H9 (cell line): ENCODE data around the gene EVI5. TPM values are rescaled to one million over a fixed set of nuclear protein-coding genes. Genes with fewer than 3 reads are reported as not detected.

ENCODE experiments used
- DNase-seq: peaks from one replicate; pipeline ENCODE4 v3.0.0-alpha.2; 2017
- H2AFZ ChIP-seq: one replicate; pipeline ENCODE4 v1.6.1; 2013; ENCODE audit warnings: mild to moderate bottlenecking, low read length, control low read depth, moderate library complexity
- H2AK5ac ChIP-seq: 2 replicates; pipeline ENCODE4 v1.6.1; 2013; ENCODE audit warnings: low read length, control low read depth, mixed read lengths; ENCODE audit not compliant: insufficient read length
- H2BK120ac ChIP-seq: one replicate; pipeline ENCODE4 v1.6.1; 2013; ENCODE audit warnings: low read depth, mild to moderate bottlenecking, low read length, control low read depth, inconsistent platforms; ENCODE audit not compliant: poor library complexity, severe bottlenecking
- H2BK12ac ChIP-seq: 2 replicates; pipeline ENCODE4 v1.6.1; 2013; ENCODE audit warnings: low read length, control low read depth, mixed read lengths, low read depth; ENCODE audit not compliant: insufficient read length
- H2BK15ac ChIP-seq: 2 replicates; pipeline ENCODE4 v1.6.1; 2013; ENCODE audit warnings: low read depth, low read length, control low read depth
- H2BK20ac ChIP-seq: one replicate; pipeline ENCODE4 v1.6.1; 2013; ENCODE audit warnings: low read depth, mild to moderate bottlenecking, low read length, control low read depth, inconsistent platforms; ENCODE audit not compliant: poor library complexity, severe bottlenecking
- H2BK5ac ChIP-seq: 2 replicates; pipeline ENCODE4 v1.6.1; 2013; ENCODE audit warnings: low read length, control low read depth, mixed read lengths; ENCODE audit not compliant: insufficient read length
- H3K14ac ChIP-seq: 2 replicates; pipeline ENCODE4 v1.6.1; 2013; ENCODE audit warnings: low read length, control low read depth; ENCODE audit not compliant: insufficient read depth
- H3K18ac ChIP-seq: 2 replicates; pipeline ENCODE4 v1.6.1; 2013; ENCODE audit warnings: low read depth, mild to moderate bottlenecking, mixed read lengths, low read length, control low read depth; ENCODE audit not compliant: insufficient read length
- H3K23ac ChIP-seq: 2 replicates; pipeline ENCODE4 v1.6.1; 2013; ENCODE audit warnings: low read length, control low read depth, mixed read lengths, low read depth; ENCODE audit not compliant: insufficient read length
- H3K23me2 ChIP-seq: 2 replicates; pipeline ENCODE4 v1.6.1; 2013; ENCODE audit warnings: low read depth, mild to moderate bottlenecking, mixed read lengths, low read length, control low read depth; ENCODE audit not compliant: insufficient read length, poor library complexity, severe bottlenecking
- H3K27ac ChIP-seq: 2 replicates; pipeline ENCODE4 v1.5.1; 2013; ENCODE audit warnings: low read length, control low read depth, mixed read lengths, low read depth; ENCODE audit not compliant: insufficient read length
- H3K27me3 ChIP-seq: 2 replicates; pipeline ENCODE4 v1.6.1; 2013; ENCODE audit warnings: low read length, control low read depth, inconsistent platforms; ENCODE audit not compliant: insufficient read depth
- H3K4ac ChIP-seq: 2 replicates; pipeline ENCODE4 v1.6.1; 2013; ENCODE audit warnings: low read depth, mild to moderate bottlenecking, control low read depth, inconsistent platforms, low read length, moderate library complexity
- H3K4me1 ChIP-seq: 2 replicates; pipeline ENCODE4 v1.6.1; 2013; ENCODE audit warnings: low read length, control low read depth, inconsistent platforms; ENCODE audit not compliant: insufficient read depth
- H3K4me2 ChIP-seq: 2 replicates; pipeline ENCODE4 v1.6.1; 2013; ENCODE audit warnings: low read length, control low read depth, mixed read lengths; ENCODE audit not compliant: insufficient read length, insufficient read depth
- H3K56ac ChIP-seq: 2 replicates; pipeline ENCODE4 v1.6.1; 2013; ENCODE audit warnings: low read depth, mild to moderate bottlenecking, mixed read lengths, low read length, control low read depth; ENCODE audit not compliant: insufficient read length
- H3K79me1 ChIP-seq: 2 replicates; pipeline ENCODE4 v1.6.1; 2013; ENCODE audit warnings: low read depth, mild to moderate bottlenecking, moderate library complexity, low read length, control low read depth, inconsistent platforms; ENCODE audit not compliant: insufficient read depth, poor library complexity, severe bottlenecking
- H3K79me2 ChIP-seq: 2 replicates; pipeline ENCODE4 v1.6.1; 2013; ENCODE audit warnings: low read length, control low read depth, inconsistent platforms; ENCODE audit not compliant: insufficient read depth
- H3K9ac ChIP-seq: 2 replicates; pipeline ENCODE4 v1.6.1; 2013; ENCODE audit warnings: low read length, control low read depth, mixed read lengths; ENCODE audit not compliant: insufficient read length; ENCODE audit errors: extremely low read depth
- H3K9me3 ChIP-seq: one replicate; pipeline ENCODE4 v1.6.1; 2013; ENCODE audit warnings: low read depth, low read length, inconsistent platforms; ENCODE audit not compliant: control insufficient read depth
- H3T11ph ChIP-seq: one replicate; pipeline ENCODE4 v1.6.1; 2013; ENCODE audit warnings: mild to moderate bottlenecking, low read length, control low read depth, inconsistent platforms
- H4K20me1 ChIP-seq: one replicate; pipeline ENCODE4 v1.6.1; 2013; ENCODE audit not compliant: control insufficient read depth, insufficient read length, insufficient read depth
- H4K5ac ChIP-seq: 2 replicates; pipeline ENCODE4 v1.6.1; 2013; ENCODE audit warnings: low read depth, mild to moderate bottlenecking, mixed read lengths, low read length, control low read depth; ENCODE audit not compliant: insufficient read length
- H4K8ac ChIP-seq: replicated peaks from 2 replicates; pipeline ENCODE4 v1.6.1; 2013; ENCODE audit warnings: low read length, control low read depth, mixed read lengths, low read depth; ENCODE audit not compliant: insufficient read length
- H4K91ac ChIP-seq: 2 replicates; pipeline ENCODE4 v1.6.1; 2013; ENCODE audit warnings: low read depth, mild to moderate bottlenecking, moderate library complexity, mixed read lengths, low read length, control low read depth; ENCODE audit not compliant: insufficient read length
- H3K27ac Mint-ChIP-seq, 3 experiments: 2 replicates in 2 of 3; 3 replicates in 1 of 3; pipeline ENCODE4 v1.8.0; 2020 to 2021; ENCODE audit warnings: mixed read lengths in 3 of 3, mild to moderate bottlenecking in 1 of 3, moderate library complexity in 1 of 3
- H3K27me3 Mint-ChIP-seq: 2 replicates; pipeline ENCODE4 v1.8.0; 2021; ENCODE audit warnings: low read depth, mild to moderate bottlenecking, moderate library complexity, mixed read lengths
- H3K36me3 Mint-ChIP-seq, 3 experiments: 2 replicates in 2 of 3; 3 replicates in 1 of 3; pipeline ENCODE4 v1.8.0; 2020 to 2021; ENCODE audit warnings: low read depth in 3 of 3, mixed read lengths in 3 of 3; ENCODE audit not compliant: insufficient read depth in 1 of 3
- H3K4me1 Mint-ChIP-seq, 2 experiments: 2 replicates each; pipeline ENCODE4 v1.8.0; 2020; ENCODE audit warnings: mixed read lengths in 2 of 2
- H3K4me3 Mint-ChIP-seq, 2 experiments: 2 replicates in 1 of 2; 3 replicates in 1 of 2; pipeline ENCODE4 v1.8.0; 2020 to 2021; ENCODE audit warnings: mild to moderate bottlenecking in 2 of 2, mixed read lengths in 2 of 2, moderate library complexity in 1 of 2
- H3K9me3 Mint-ChIP-seq, 2 experiments: 2 replicates in 1 of 2; 3 replicates in 1 of 2; pipeline ENCODE4 v1.8.0; 2020; ENCODE audit warnings: mild to moderate bottlenecking in 2 of 2, mixed read lengths in 2 of 2, moderate library complexity in 1 of 2
- CTCF ChIP-seq: fragments of 200-600 bp; sonication (generic); conservative IDR thresholded peaks from 3 replicates; pipeline ENCODE4 v1.8.0; 2021; ENCODE audit warnings: antibody characterized with exemption, mild to moderate bottlenecking
- WGBS: extraction: QIAGEN DNeasy Blood & Tissue Kit; methylation state at CpG from one replicate; pipeline ENCODE4 v1.1.7; 2013; ENCODE audit warnings: missing lambda C conversion rate, low lambda C conversion rate, mixed read lengths; ENCODE audit not compliant: insufficient read length; ENCODE audit errors: extremely low coverage; 5-methylcytosine and 5-hydroxymethylcytosine counted together
- total RNA-seq: library from RNA; stranded (reverse); gene quantifications from 2 replicates; pipeline ENCODE4 v1.2.1, GENCODE V29; 2021

The EVI5 gene
- total RNA-seq, 1 experiment from 2014 or later, result 9.7 TPM

GRCh38 chr1:92834617-92835016 is 49.7 kb upstream of the EVI5 start:
- Histone ChIP-seq H3K9ac (no peak overlapping the region), H3K79me1 (peaks cover 7% of the 10 kb centered on the region), H3K79me2 (peaks cover 37% of the 10 kb centered on the region), H4K8ac (no peak overlapping the region), H3K23me2 (peaks cover 5% of the 10 kb centered on the region), H4K5ac (no peak overlapping the region), H2BK120ac (no peak overlapping the region), H2AFZ (no peak overlapping the region), H3T11ph (no peak overlapping the region), H2BK5ac (no peak overlapping the region), H2BK20ac (no peak overlapping the region), H3K4me1 (no peaks in the 10 kb centered on the region; the same call in 1 of the 2 replicates), H4K91ac (no peak overlapping the region), H3K9me3 (no peaks in the 10 kb centered on the region), H3K23ac (no peak overlapping the region), H3K18ac (no peak overlapping the region), H3K27me3 (no peaks in the 10 kb centered on the region), H3K4ac (no peak overlapping the region), H3K14ac (no peak overlapping the region), H3K4me2 (peak overlapping the region; percentile 98), H2BK12ac (no peak overlapping the region), H3K56ac (no peak overlapping the region), H3K27ac (no peak overlapping the region), H2BK15ac (no peak overlapping the region), H2AK5ac (no peak overlapping the region), H4K20me1 (no peaks in the 10 kb centered on the region)
- TF ChIP-seq CTCF, result no peak
- peaks cover 3 to 4% of the 10 kb centered on the region in 2 experiments; a peak in 3 of 5 replicates for H3K9me3 Mint-ChIP-seq
- H3K27me3 Mint-ChIP-seq, result no peaks in the 10 kb centered on the region
- peaks cover 75 to 78% (median 76%) of the 10 kb centered on the region in 3 experiments for H3K36me3 Mint-ChIP-seq
- DNase-seq, result no peak
- WGBS, result no CpG with 5 or more reads among the region's 5 CpGs
- H3K27ac Mint-ChIP-seq, result peak overlapping the region in 2 of 3 experiments; percentile 68 to 92; a peak in 5 of 7 replicates
- peaks cover 39 to 42% of the 10 kb centered on the region in 2 experiments for H3K4me1 Mint-ChIP-seq
- H3K4me3 Mint-ChIP-seq, result peak overlapping the region; percentile 99 to 100
